ENCODE results near the gene ARHGAP12. TPM values are rescaled to one million over a fixed set of nuclear protein-coding genes. Genes with fewer than 3 reads are reported as not detected.
"Not testable (repeated sequence)": the region's sequence is repeated elsewhere in the genome, so short reads cannot be mapped to it uniquely, and the experiment has no call there.

The ARHGAP12 gene
- total RNA-seq, 1 donor from 2014 or later: 32.2 TPM

DNA sequence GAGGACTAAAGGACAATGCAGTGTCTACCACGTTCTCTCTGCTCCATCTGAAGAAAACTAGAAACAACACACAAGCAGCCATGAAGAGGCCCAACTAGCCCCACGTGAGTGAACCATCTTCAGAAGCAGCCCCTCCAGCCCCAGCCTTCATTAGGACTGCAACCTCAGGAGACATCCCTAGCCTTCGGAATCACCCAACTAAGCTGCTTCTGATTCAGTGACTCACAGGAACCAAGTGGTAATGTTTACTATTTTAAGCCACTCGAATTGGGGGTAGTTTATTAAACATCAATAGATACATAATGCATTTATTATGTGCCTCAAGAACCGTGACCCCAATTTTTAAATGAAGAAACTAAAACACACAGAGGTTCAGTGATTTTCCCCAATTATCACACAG, 22.6 kb downstream of the ARHGAP12 start:
- no peaks in the 10 kb centered on the region for H3K36me3 ChIP-seq
- no peak overlapping the region for H3K27ac ChIP-seq
- no peak for DNase-seq (ENCODE audit: extremely low spot score in 2 of 2)
- TF ChIP-seq, protein P1, sequence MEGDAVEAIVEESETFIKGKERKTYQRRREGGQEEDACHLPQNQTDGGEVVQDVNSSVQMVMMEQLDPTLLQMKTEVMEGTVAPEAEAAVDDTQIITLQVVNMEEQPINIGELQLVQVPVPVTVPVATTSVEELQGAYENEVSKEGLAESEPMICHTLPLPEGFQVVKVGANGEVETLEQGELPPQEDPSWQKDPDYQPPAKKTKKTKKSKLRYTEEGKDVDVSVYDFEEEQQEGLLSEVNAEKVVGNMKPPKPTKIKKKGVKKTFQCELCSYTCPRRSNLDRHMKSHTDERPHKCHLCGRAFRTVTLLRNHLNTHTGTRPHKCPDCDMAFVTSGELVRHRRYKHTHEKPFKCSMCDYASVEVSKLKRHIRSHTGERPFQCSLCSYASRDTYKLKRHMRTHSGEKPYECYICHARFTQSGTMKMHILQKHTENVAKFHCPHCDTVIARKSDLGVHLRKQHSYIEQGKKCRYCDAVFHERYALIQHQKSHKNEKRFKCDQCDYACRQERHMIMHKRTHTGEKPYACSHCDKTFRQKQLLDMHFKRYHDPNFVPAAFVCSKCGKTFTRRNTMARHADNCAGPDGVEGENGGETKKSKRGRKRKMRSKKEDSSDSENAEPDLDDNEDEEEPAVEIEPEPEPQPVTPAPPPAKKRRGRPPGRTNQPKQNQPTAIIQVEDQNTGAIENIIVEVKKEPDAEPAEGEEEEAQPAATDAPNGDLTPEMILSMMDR (IDR thresholded peaks at IDR 0.05): no peak
- TF ChIP-seq POLR2A (IDR thresholded peaks at IDR 0.05) (no peak), POLR2AphosphoS5 (IDR thresholded peaks at IDR 0.05; ENCODE audit: insufficient read depth in 1 of 2, low read depth in 1 of 2) (no peak)
- H3K4me3 ChIP-seq: no peak overlapping the region
- intact Hi-C loops (cut with DNase I): no loop called here
- H3K9me3 ChIP-seq: no peaks in the 10 kb centered on the region
- peaks cover 15% of the 10 kb centered on the region for H3K4me1 ChIP-seq
- H3K27me3 ChIP-seq: no peaks in the 10 kb centered on the region

DNA sequence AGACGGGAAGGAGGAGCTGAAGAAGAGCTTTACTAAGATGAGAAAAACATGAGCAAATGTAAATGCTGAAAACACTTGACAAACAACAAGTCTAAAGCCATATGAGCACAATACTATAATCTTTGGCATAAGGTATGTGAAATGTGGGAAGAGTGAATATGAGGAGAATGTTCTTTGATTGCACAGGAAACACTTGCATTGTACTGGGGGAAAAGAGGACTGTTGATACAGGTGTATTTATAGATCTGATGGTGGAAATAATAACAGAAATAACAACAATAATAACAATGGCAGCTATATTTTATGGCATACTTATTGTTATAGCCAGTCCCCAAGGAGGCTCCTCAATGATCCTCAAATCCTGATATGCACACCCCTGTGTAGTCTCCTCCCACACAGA, 23.0 kb downstream of the ARHGAP12 start:
- no peaks in the 10 kb centered on the region for H3K36me3 ChIP-seq
- peaks cover 13% of the 10 kb centered on the region for H3K4me1 ChIP-seq
- no peak overlapping the region for H3K27ac ChIP-seq
- H3K9me3 ChIP-seq: no peaks in the 10 kb centered on the region
- no peaks in the 10 kb centered on the region for H3K27me3 ChIP-seq
- no peak for DNase-seq (ENCODE audit: extremely low spot score in 2 of 2)
- TF ChIP-seq POLR2AphosphoS5 (IDR thresholded peaks at IDR 0.05; ENCODE audit: insufficient read depth in 1 of 2, low read depth in 1 of 2): no peak
- TF ChIP-seq, protein P1 (IDR thresholded peaks at IDR 0.05): no peak
- no peak for TF ChIP-seq POLR2A (IDR thresholded peaks at IDR 0.05)
- no peak overlapping the region for H3K4me3 ChIP-seq
- intact Hi-C loops (cut with DNase I): no loop called here

DNA sequence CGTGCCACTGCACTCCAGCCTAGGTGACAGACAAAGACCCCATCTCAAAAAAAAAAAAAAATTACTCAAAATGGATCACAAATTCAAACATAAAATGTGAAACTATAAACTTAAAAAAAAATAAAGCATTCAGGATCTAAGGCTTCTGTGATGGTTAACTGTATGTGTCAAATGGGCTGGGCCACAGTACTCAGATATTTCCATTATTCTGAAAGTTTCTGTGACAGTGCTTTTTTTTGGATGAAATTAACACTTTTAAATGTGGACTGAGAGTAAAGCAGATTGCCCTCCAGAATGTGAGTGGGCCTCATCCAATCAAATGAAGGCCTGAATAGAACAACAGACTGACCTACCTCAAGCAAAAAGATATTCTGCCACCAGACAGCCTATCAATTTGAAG, 26.0 kb downstream of the ARHGAP12 start:
- DNase-seq (ENCODE audit: extremely low spot score in 2 of 2): no peak
- TF ChIP-seq POLR2AphosphoS5 (IDR thresholded peaks at IDR 0.05; ENCODE audit: insufficient read depth in 1 of 2, low read depth in 1 of 2) (no peak), POLR2A (IDR thresholded peaks at IDR 0.05) (no peak)
- TF ChIP-seq, protein P1 (IDR thresholded peaks at IDR 0.05): no peak
- no peak overlapping the region for H3K4me3 ChIP-seq
- H3K27me3 ChIP-seq: no peaks in the 10 kb centered on the region
- intact Hi-C loops (cut with DNase I): no loop called here
- H3K4me1 ChIP-seq: peaks cover 9% of the 10 kb centered on the region
- H3K36me3 ChIP-seq: no peaks in the 10 kb centered on the region
- no peak overlapping the region for H3K27ac ChIP-seq
- H3K9me3 ChIP-seq: no peaks in the 10 kb centered on the region

DNA sequence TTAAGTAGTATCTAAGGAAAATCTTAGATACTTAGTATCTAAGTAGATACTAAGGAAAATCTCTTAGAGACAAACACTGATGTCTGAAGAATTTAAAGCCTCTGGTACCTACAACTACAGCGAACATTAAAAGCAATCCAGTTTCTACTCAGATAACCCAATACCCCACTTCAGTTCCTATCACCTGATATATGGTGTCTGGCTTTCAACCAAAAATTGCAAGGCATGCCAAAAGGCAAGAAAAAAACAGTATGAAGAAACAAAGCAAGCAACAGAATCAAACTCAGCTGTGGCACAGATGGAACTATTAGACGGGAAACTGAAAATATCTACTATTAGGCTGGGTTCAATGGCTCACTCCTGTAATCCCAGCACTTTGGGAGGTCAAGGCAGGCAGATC, 31.1 kb downstream of the ARHGAP12 start:
- Histone ChIP-seq H3K4me3 (no peak overlapping the region), H3K36me3 (no peaks in the 10 kb centered on the region), H3K4me1 (peaks cover 17% of the 10 kb centered on the region), H3K9me3 (no peaks in the 10 kb centered on the region), H3K27ac (peak overlapping the region; percentile 44), H3K27me3 (no peaks in the 10 kb centered on the region)
- intact Hi-C loops (cut with DNase I): no loop called here
- no peak for TF ChIP-seq POLR2AphosphoS5 (IDR thresholded peaks at IDR 0.05; ENCODE audit: insufficient read depth in 1 of 2, low read depth in 1 of 2)
- no peak for TF ChIP-seq POLR2A (IDR thresholded peaks at IDR 0.05)
- TF ChIP-seq, protein P1 (IDR thresholded peaks at IDR 0.05): no peak
- DNase-seq (ENCODE audit: extremely low spot score in 2 of 2): no peak

DNA sequence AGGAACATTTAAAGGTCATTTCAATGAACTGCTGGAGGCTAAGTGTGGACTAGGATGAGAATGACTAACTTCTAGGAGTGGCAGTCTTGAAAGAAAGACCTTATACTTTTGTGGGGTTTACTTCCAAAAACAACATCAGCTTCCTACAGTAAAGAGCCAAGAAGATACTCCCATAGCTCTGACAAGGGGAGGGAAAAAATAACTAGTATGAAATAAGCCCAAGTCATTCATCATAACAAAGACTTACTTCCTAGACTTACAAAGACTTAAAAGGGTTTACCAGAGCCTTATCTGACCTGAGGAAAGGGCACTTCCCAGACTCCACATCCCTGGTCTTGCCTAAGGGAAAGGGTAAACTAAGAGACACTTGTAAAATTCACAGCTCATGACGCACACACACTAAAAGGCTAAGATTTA, 31.7 kb downstream of the ARHGAP12 start:
- Histone ChIP-seq H3K27ac (peak overlapping the region; percentile 44), H3K27me3 (no peaks in the 10 kb centered on the region), H3K36me3 (no peaks in the 10 kb centered on the region), H3K4me3 (no peak overlapping the region), H3K9me3 (no peaks in the 10 kb centered on the region), H3K4me1 (peaks cover 17% of the 10 kb centered on the region)
- DNase-seq (ENCODE audit: extremely low spot score in 2 of 2): no peak
- intact Hi-C loops (cut with DNase I): no loop called here
- no peak for TF ChIP-seq POLR2A (IDR thresholded peaks at IDR 0.05)
- TF ChIP-seq POLR2AphosphoS5 (IDR thresholded peaks at IDR 0.05; ENCODE audit: insufficient read depth in 1 of 2, low read depth in 1 of 2): no peak
- TF ChIP-seq, protein P1 (IDR thresholded peaks at IDR 0.05): no peak

DNA sequence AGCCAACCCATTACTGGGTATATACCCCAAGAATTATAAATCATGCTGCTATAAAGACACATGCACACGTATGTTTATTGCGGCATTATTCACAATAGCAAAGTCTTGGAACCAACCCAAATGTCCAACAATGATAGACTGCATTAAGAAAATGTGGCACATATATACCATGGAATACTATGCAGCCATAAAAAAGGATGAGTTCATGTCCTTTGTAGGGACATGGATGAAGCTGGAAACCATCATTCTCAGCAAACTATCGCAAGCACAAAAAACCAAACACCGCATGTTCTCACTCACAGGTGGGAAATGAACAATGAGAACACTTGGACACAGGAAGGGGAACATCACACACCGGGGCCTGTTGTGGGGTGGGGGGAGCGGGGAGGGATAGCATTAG, 32.9 kb downstream of the ARHGAP12 start:
- H3K27ac ChIP-seq; H3K9me3 ChIP-seq; intact Hi-C loops (cut with DNase I): not testable (repeated sequence)

More for the DNA sequence above, 32.9 kb downstream of the ARHGAP12 start:
- not testable (repeated sequence) for DNase-seq (ENCODE audit: extremely low spot score in 2 of 2); H3K27me3 ChIP-seq; H3K4me3 ChIP-seq; H3K36me3 ChIP-seq
- peaks cover 17% of the 10 kb centered on the region for H3K4me1 ChIP-seq

Data from vagina (tissue), 2 donors.